ENCODE measurements around the gene TP53I13.

Gene TP53I13

GRCh38 chr17:29615492-29616299 is 47.2 kb downstream of the TP53I13 start:
- peak; percentile 58 for DNase-seq (ENCODE audit: low read depth, low spot score)

GRCh38 chr17:29616300-29617048 is 48.0 kb downstream of the TP53I13 start:
- DNase-seq (ENCODE audit: low read depth, low spot score) = no peak

- no peak for DNase-seq (ENCODE audit: low read depth, low spot score)
Observed at GRCh38 chr17:29617125-29617480, 48.6 kb downstream of the TP53I13 start.

GRCh38 chr17:29617481-29618271 is 49.2 kb downstream of the TP53I13 start:
- no peak for DNase-seq (ENCODE audit: low read depth, low spot score)

GRCh38 chr17:29618272-29619065 is 50.0 kb downstream of the TP53I13 start:
- no peak for DNase-seq (ENCODE audit: low read depth, low spot score)

GRCh38 chr17:29619251-29619650 is 50.8 kb downstream of the TP53I13 start:
- DNase-seq (ENCODE audit: low read depth, low spot score) = no peak

GRCh38 chr17:29620271-29620670 is 51.8 kb downstream of the TP53I13 start:
- DNase-seq (ENCODE audit: low read depth, low spot score) = no peak

- DNase-seq (ENCODE audit: low read depth, low spot score) = no peak
Observed at GRCh38 chr17:29620779-29621500, 52.4 kb downstream of the TP53I13 start.

GRCh38 chr17:29621751-29622194 is 53.3 kb downstream of the TP53I13 start:
- no peak for DNase-seq (ENCODE audit: low read depth, low spot score)
